Activated CD4-positive, alpha-beta memory T cell treated with anti-CD3 and anti-CD28 coated beads for 36 hours (primary cell): ENCODE measurements around the gene TNFRSF25. TPM values are rescaled to one million over a fixed set of nuclear protein-coding genes. Genes with fewer than 3 reads are reported as not detected.
A peak's percentile ranks its signal among the peaks of the same experiment; 100 is the strongest.
"Not testable (repeated sequence)": the region's sequence is repeated elsewhere in the genome, so short reads cannot be mapped to it uniquely, and the experiment has no call there.

Source experiments
- CTCF ChIA-PET: fragments of 350-600 bp; sonication (Branson Sonifier 250); formaldehyde crosslinking; loops from one replicate; lab custom pipeline; 2021; ENCODE audit warnings: antibody characterized with exemption, inconsistent platforms; lab: Charles Lee
- POLR2A ChIA-PET: fragments of 350-600 bp; sonication (Branson Sonifier 250); formaldehyde crosslinking; loops from one replicate; lab custom pipeline; 2021; ENCODE audit warnings: antibody characterized with exemption; lab: Charles Lee
- DNase-seq: peaks from one replicate; pipeline ENCODE4 v3.0.0-alpha.2; 2020
- H3K27ac Mint-ChIP-seq: one replicate; pipeline ENCODE4 v1.8.0; 2021; ENCODE audit warnings: mixed read lengths
- H3K27me3 Mint-ChIP-seq: one replicate; pipeline ENCODE4 v1.8.0; 2021; ENCODE audit warnings: mixed read lengths
- H3K36me3 Mint-ChIP-seq: one replicate; pipeline ENCODE4 v1.8.0; 2021; ENCODE audit warnings: mixed read lengths
- H3K4me1 Mint-ChIP-seq: one replicate; pipeline ENCODE4 v1.8.0; 2021; ENCODE audit warnings: low read depth, mixed read lengths
- H3K4me3 Mint-ChIP-seq: one replicate; pipeline ENCODE4 v1.8.0; 2021; ENCODE audit warnings: mild to moderate bottlenecking, mixed read lengths
- H3K9me3 Mint-ChIP-seq: one replicate; pipeline ENCODE4 v1.8.0; 2021; ENCODE audit warnings: mixed read lengths
- intact Hi-C: fragments of 100-400 bp; cut with micrococcal nuclease; formaldehyde crosslinking; loops from one replicate; pipeline ENCODE4 v1.15.1; 2023
- total RNA-seq, 2 experiments: library from RNA; stranded (reverse); gene quantifications; one replicate each; pipeline ENCODE4 v1.2.3, GENCODE V29; 2021

Gene TNFRSF25
- total RNA-seq, 2 experiments from 2014 or later = 90.0 to 97.4 TPM

DNA sequence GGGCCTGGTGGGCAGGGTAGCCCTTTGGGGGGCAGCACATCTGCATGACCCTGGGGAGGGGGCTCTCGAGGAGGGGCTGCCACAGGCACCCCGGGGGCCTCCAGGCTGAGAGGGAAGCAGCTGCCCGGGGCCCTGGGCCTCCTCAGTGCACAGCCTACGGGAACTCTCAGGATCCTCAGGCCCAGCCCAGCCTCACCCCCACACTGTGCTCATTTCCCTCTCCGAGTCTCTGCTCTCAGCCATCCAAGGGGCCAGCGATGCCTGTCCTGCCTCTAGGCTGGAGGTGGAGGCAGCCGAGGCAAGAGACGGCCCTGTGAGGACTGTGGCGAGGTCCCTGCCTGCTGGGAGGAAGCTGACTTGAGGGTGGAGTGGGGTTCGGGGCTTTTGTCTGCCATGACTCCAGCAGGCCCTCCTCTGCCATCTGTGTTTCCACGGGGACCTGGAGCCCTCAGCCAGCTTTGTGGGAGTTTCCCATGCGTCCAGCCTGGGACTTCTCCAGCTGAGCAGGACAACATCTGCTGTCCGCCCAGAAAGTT, 32.7 kb upstream of the TNFRSF25 start:
- DNase-seq = no peak
- Mint-ChIP-seq H3K9me3 (no peaks in the 10 kb centered on the region), H3K36me3 (no peaks in the 10 kb centered on the region), H3K27ac (no peak overlapping the region), H3K4me3 (no peak overlapping the region), H3K4me1 (peaks cover 8% of the 10 kb centered on the region), H3K27me3 (peaks cover 3% of the 10 kb centered on the region)
- ChIA-PET POLR2A (no interaction called here), CTCF (interaction anchor here (1.0 to 1.6 kb wide), 5 partner anchors 8 to 56 kb away, joined by 4 read pairs; partner anchors contain the start of genes NOL9, PLEKHG5 and TAS1R1)
- intact Hi-C loops = no loop called here

DNA sequence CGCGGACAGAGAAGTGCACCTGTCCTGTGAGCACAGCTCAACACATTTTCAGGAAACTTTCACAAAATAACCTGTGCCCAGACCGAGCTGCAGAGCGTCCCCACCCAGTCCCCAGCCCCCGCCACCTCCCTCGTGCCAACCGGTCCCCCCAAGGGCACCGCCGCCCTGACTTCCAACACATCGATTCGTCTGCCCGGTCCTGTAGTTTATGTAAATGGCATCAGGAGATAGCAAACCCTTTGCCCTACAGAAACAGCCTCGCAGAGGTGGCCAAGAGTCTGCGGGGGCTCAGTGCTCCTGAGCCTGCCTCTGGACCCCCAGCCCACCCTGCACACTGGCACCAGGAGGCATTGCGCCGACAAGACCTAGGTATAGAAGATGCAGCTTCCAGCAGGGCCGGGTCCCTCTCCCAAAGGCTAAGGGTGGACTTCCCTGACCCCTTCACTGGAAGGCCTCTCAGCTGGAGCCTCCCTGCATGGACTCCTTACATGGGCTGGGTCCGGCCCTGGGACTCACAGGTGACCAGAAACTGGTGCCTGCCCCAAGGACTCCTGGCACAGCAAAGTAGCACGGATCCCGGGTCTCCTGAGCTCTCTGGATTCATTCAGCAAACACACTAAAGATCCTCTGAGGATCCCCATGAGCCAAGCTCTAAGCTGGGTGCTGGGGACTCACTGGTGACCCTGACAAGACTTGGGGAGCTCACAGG, 32.0 kb upstream of the TNFRSF25 start:
- Mint-ChIP-seq H3K36me3 (no peaks in the 10 kb centered on the region), H3K4me1 (peaks cover 12% of the 10 kb centered on the region), H3K27me3 (peaks cover 3% of the 10 kb centered on the region), H3K9me3 (no peaks in the 10 kb centered on the region), H3K4me3 (peak overlapping the region; percentile 66), H3K27ac (no peak overlapping the region)
- ChIA-PET POLR2A (no interaction called here), CTCF (interaction anchor here (1.1 to 1.6 kb wide), 3 partner anchors 8 to 57 kb away, joined by 4 read pairs; partner anchors contain the start of genes NOL9 and TAS1R1)
- no peak for DNase-seq
- intact Hi-C loops = no loop called here

DNA sequence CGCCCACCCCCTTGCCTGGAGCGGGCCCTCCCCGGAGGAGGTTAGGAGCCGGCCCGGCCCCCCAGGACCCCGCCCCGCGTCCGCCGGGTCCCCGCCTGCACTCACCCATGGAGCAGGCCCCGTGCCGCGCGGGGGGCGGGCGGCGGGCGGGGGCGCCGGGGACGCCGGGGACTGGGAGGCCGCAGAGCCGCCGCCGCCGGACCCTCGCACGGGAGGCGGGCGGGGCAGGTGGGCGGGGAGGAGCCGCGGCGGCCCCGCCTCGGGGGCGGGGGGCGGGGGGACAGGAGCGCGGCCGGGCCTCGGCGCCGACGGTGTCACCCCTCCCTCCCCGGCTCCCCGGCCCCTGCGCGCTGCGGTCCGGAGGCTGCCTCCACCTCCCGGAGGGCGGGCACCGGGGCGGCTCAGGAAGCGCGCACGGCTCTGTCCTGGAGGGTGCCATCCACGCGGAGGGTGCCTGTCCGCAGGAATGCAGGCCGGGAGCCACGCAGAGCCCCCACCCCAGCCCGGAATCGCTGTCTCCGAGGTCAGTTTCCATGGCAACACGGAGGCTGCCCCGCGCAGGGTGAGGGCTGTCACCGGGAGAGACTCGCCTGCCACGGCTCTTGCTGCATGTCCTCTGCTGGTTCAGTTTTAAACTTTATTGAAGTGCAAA, 31.4 kb upstream of the TNFRSF25 start:
- ChIA-PET CTCF (interaction anchor here (1.1 to 1.6 kb wide), 2 partner anchors 7 to 57 kb away, joined by 4 read pairs; partner anchors contain the start of genes NOL9 and TAS1R1), POLR2A (no interaction called here)
- Mint-ChIP-seq H3K4me1 (peaks cover 12% of the 10 kb centered on the region), H3K36me3 (no peaks in the 10 kb centered on the region), H3K27me3 (peaks cover 3% of the 10 kb centered on the region), H3K4me3 (peak overlapping the region; percentile 66), H3K27ac (no peak overlapping the region), H3K9me3 (no peaks in the 10 kb centered on the region)
- intact Hi-C loops = no loop called here
- peak; percentile 62 for DNase-seq

DNA sequence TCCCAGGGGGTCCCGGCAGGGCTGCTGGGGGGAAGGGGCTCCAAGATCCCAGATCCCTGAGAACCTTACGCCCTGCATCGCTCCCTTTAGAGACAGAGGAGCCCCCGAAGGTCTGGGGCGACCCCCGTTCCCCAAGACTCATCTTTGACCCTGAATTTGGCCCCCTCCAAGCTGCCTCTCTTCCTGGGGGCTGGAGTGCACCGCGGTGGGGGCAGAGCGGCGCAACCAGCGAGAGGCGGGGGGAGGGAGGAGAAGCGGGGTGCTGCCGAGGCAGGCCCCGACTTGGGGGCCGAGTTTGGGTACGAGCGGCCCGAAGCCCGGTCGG, 30.9 kb upstream of the TNFRSF25 start:
- Mint-ChIP-seq H3K36me3 (no peaks in the 10 kb centered on the region), H3K9me3 (no peaks in the 10 kb centered on the region), H3K4me1 (peaks cover 12% of the 10 kb centered on the region), H3K27ac (no peak overlapping the region), H3K27me3 (peaks cover 3% of the 10 kb centered on the region), H3K4me3 (no peak overlapping the region)
- intact Hi-C loops = no loop called here
- ChIA-PET CTCF (no interaction called here), POLR2A (no interaction called here)
- DNase-seq = no peak

DNA sequence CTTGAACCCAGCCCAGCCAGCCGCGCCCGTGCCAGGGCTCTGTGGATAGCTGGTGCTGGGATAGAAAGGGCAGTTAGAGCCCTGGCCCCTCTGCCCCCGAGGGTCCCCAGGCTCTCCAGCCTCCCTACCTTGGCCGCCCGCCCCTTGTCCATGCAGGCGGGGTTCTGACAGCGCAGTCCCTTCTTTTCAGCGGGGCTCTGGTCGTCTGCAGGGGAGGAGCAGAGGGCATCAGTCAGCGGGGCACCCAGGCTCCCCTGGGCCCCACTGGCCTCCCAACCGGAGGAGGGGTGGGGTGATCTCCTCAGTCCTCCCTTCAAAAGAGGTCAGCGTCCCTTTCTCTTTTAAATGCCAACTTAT, 30.4 kb upstream of the TNFRSF25 start:
- POLR2A ChIA-PET = no interaction called here
- intact Hi-C loops = no loop called here
- CTCF ChIA-PET = interaction anchor here (0.8 kb wide), 1 partner anchor 36 kb away, joined by 3 read pairs; no protein-coding TSS in a partner anchor

DNA sequence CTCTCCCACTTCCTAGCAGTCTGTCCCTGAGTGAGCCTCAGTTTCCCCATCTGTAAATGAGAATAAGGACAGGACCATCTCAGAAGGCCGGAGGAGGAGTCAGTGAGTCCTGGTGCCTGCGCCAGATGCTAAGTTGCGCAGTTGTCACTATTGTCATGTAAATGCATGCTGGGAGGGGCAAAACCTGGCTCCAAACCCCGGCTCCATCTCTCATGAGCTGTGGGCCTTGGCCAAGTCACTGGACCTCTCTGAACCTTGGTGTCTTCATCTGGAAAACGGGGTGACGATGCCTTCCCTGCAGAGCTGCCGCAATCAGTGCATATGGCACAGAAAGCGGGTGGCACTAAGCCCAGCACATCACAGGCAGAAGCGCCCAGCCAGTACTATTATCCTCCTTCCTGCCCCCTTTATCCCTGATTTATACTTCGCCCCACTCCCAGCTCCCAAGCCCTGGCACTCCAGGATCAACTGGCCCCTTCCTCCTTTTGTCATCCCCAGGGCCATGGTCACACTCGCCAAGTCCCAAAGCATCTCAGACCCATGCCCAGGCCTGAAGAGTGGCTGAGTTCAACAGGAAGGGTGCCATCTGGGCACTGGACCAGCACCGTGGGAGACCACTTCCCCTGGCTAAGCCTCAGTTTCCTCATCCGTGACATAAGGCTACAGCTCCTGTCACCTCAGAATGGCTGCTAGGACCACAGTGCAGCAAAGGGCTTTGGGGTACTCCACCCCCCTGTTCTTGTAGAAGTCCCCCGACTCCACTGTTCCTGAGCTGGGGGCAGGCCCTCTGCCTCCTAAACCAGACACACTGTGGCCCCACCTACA, 29.8 kb upstream of the TNFRSF25 start:
- no peaks in the 10 kb centered on the region for H3K36me3 Mint-ChIP-seq
- intact Hi-C loops = no loop called here
- no peaks in the 10 kb centered on the region for H3K27me3 Mint-ChIP-seq
- no peak overlapping the region for H3K27ac Mint-ChIP-seq
- H3K9me3 Mint-ChIP-seq = no peaks in the 10 kb centered on the region
- H3K4me3 Mint-ChIP-seq = no peak overlapping the region
- ChIA-PET POLR2A (no interaction called here), CTCF (interaction anchor here (0.8 kb wide), 1 partner anchor 36 kb away, joined by 3 read pairs; no protein-coding TSS in a partner anchor)
- DNase-seq = no peak
- peaks cover 20% of the 10 kb centered on the region for H3K4me1 Mint-ChIP-seq

More for the DNA sequence above, 30.4 kb upstream of the TNFRSF25 start:
- no peaks in the 10 kb centered on the region for H3K36me3 Mint-ChIP-seq
- no peaks in the 10 kb centered on the region for H3K9me3 Mint-ChIP-seq
- peaks cover 3% of the 10 kb centered on the region for H3K27me3 Mint-ChIP-seq
- H3K27ac Mint-ChIP-seq = no peak overlapping the region
- peaks cover 17% of the 10 kb centered on the region for H3K4me1 Mint-ChIP-seq
- no peak overlapping the region for H3K4me3 Mint-ChIP-seq
- no peak for DNase-seq

DNA sequence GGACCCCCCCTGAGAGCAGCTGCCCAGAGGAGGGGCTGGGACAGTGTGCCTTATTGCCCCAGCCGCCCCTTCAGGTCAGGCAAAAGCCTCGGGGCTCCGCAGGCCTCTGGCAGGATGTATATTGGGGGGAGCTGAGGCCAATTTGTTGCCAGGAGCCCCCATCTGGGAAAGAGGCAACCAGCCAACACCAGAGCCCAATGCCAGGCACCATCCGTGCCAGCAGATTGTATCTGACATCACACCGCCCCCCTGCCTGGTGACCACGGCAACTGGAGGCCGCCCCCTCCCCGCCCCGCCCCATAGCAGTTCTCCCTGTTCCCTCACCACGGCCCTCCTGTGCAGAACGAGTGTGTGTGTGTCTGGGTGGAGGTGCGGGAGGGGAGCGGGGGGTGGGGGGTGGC, 29.1 kb upstream of the TNFRSF25 start:
- POLR2A ChIA-PET = no interaction called here
- H3K4me1 Mint-ChIP-seq = peaks cover 20% of the 10 kb centered on the region

DNA sequence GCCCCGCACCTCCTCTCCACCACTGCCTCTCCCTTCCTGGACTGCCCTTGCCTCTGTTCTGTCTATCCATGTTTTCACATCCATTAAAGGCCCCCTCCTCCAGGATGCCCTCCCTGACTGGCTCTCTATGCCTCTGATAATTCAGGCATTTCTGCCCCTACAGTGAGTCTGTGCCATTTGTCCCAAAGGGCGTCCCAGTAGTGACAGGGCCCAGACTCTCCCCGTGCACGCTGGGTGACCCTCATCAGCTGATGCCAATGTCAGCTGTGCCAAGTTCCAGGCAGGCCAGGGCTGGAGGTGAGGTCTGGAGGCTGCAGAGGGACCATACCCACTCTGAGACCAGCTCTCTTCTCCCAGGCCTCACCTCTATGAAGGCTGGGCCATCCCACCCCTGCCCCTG, 28.7 kb upstream of the TNFRSF25 start:
- H3K36me3 Mint-ChIP-seq = no peaks in the 10 kb centered on the region
- intact Hi-C loops = loop anchor here (5.0 kb wide), 2 partner anchors 58 to 133 kb away; partner anchors contain the start of gene NOL9
- no peak overlapping the region for H3K4me3 Mint-ChIP-seq
- DNase-seq = no peak
- H3K4me1 Mint-ChIP-seq = peaks cover 20% of the 10 kb centered on the region
- H3K9me3 Mint-ChIP-seq = no peaks in the 10 kb centered on the region
- ChIA-PET CTCF (interaction anchor here (1.1 kb wide), 1 partner anchor 248 kb away, joined by 3 read pairs; no protein-coding TSS in a partner anchor), POLR2A (no interaction called here)
- H3K27me3 Mint-ChIP-seq = no peaks in the 10 kb centered on the region
- no peak overlapping the region for H3K27ac Mint-ChIP-seq

More for the DNA sequence above, 29.1 kb upstream of the TNFRSF25 start:
- no peak for DNase-seq
- intact Hi-C loops = no loop called here
- Mint-ChIP-seq H3K27me3 (no peaks in the 10 kb centered on the region), H3K36me3 (no peaks in the 10 kb centered on the region), H3K4me3 (no peak overlapping the region), H3K9me3 (no peaks in the 10 kb centered on the region), H3K27ac (no peak overlapping the region)
- CTCF ChIA-PET = interaction anchor here (1.1 kb wide), 1 partner anchor 249 kb away, joined by 3 read pairs; no protein-coding TSS in a partner anchor

DNA sequence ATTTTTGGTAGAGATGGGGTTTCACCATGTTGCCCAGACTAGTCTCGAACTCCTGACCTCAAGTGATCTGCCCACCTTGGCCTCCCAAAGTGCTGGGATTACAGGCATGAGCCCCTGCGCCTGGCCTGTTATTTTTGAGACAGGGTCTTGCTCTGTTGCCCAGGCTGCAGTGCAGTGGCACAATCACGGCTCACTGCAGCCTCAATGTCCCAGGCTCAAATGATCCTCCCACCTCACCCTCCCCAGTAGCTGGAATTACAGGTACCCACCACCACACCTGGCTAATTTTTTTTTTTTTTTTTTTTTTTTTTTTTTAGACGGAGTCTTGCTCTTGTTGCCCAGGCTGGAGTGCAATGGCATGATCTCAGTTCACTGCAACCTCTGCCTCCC, 27.9 kb upstream of the TNFRSF25 start:
- ChIA-PET POLR2A (interaction anchor here (0.6 kb wide), 1 partner anchor 44 kb away, joined by 4 read pairs; no protein-coding TSS in a partner anchor), CTCF (interaction anchor here (0.6 to 1.1 kb wide), 3 partner anchors 9 to 248 kb away, joined by 3 read pairs; partner anchors contain the start of genes NOL9 and TAS1R1)

DNA sequence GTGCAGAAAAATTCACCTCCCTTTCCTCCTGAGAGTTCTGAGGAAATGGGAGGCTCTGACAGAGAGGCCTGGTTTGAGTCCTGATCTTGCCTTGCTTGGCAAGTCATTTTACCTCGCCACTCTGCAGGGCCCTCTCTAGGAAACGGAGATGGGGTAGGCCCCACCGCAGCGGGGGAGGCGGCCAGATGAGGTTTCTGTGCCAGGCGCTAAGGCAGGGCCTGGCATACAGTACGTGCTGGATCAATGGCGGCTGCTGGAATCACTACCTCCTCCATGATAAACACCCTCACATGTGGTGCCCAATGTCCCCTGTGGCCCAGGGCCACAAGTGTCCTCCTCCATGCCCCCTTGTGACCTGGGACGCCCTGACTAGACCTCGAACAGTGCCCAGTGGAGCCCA, 26.0 kb upstream of the TNFRSF25 start:
- H3K9me3 Mint-ChIP-seq = no peaks in the 10 kb centered on the region
- ChIA-PET CTCF (interaction anchor here (0.6 to 2.5 kb wide), 5 partner anchors 7 to 154 kb away, joined by 3 to 9 read pairs (median 4); partner anchors contain the start of gene NOL9), POLR2A (interaction anchor here (1.0 kb wide), 1 partner anchor 13 kb away, joined by 3 read pairs; no protein-coding TSS in a partner anchor)
- no peaks in the 10 kb centered on the region for H3K36me3 Mint-ChIP-seq
- intact Hi-C loops = loop anchor here (5.0 kb wide), 2 partner anchors 60 to 135 kb away; partner anchors contain the start of gene NOL9
- DNase-seq = no peak
- peak overlapping the region; percentile 76 for H3K27ac Mint-ChIP-seq
- peak overlapping the region; percentile 74 for H3K4me3 Mint-ChIP-seq
- H3K4me1 Mint-ChIP-seq = peaks cover 15% of the 10 kb centered on the region
- H3K27me3 Mint-ChIP-seq = no peaks in the 10 kb centered on the region

More for the DNA sequence above, 27.9 kb upstream of the TNFRSF25 start:
- not testable (repeated sequence) for H3K9me3 Mint-ChIP-seq, H3K4me3 Mint-ChIP-seq, H3K27me3 Mint-ChIP-seq, H3K27ac Mint-ChIP-seq, H3K36me3 Mint-ChIP-seq, DNase-seq
- intact Hi-C loops = loop anchor here (5.0 kb wide), 2 partner anchors 58 to 133 kb away; partner anchors contain the start of gene NOL9
- peaks cover 20% of the 10 kb centered on the region for H3K4me1 Mint-ChIP-seq

DNA sequence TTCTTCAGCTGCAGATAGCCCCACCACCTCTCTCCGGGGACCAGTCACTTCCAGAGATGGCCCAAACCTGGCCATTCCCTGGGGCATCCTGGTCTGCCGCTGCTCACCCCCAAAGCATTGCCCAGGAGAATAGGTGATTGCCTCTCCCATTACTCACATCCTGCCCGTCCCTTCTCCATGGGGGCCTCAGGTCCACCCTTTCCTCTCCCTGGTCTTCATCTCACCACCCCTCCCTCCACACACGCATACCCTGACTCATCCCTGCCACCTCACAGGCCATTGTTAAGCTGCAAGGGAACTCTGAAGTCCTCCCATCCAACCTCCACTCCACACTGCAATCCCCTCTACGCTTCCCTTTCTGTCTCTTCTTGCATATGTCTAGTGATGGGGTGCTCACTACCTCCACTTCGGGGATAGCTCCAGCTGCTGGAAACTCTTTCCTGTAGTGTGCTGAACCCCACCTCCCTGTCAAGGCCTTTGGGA, 25.5 kb upstream of the TNFRSF25 start, which contains the start of gene PLEKHG5:
Gene PLEKHG5 (minus strand): TSS at position 188 of the 483 bp plus-strand sequence. CDS start 14,096 bp downstream, outside the sequence.
- ChIA-PET CTCF (interaction anchor here (0.6 to 3.3 kb wide), 11 partner anchors 8 to 155 kb away, joined by 3 to 13 read pairs (median 4); partner anchors contain the start of gene NOL9), POLR2A (interaction anchor here (0.8 to 1.6 kb wide), 4 partner anchors 13 to 112 kb away, joined by 3 to 6 read pairs (median 4); no protein-coding TSS in a partner anchor)
- intact Hi-C loops = loop anchor here (5.0 kb wide), 2 partner anchors 61 to 136 kb away; partner anchors contain the start of gene NOL9
- no peaks in the 10 kb centered on the region for H3K36me3 Mint-ChIP-seq
- peak; percentile 48 for DNase-seq
- H3K4me1 Mint-ChIP-seq = peaks cover 16% of the 10 kb centered on the region
- peak within 1 kb of the TSS; percentile 76 for H3K27ac Mint-ChIP-seq
- peaks cover 2% of the 10 kb centered on the region for H3K27me3 Mint-ChIP-seq
- peak within 1 kb of the TSS; percentile 74 for H3K4me3 Mint-ChIP-seq
- no peaks in the 10 kb centered on the region for H3K9me3 Mint-ChIP-seq
